ENCODE data around the gene GIMAP2. TPM values are rescaled to one million over a fixed set of nuclear protein-coding genes. Genes with fewer than 3 reads are reported as not detected.

GIMAP2 gene
- total RNA-seq, 1 experiment from 2014 or later: not detected

GRCh38 chr7:150717814-150718420, 32.4 kb downstream of the GIMAP2 start:
- no peak overlapping the region for H4K5ac ChIP-seq (ENCODE audit: insufficient read length, low read depth, low read length)
- Mint-ChIP-seq H3K4me1 (no peaks in the 10 kb centered on the region), H3K27ac (no peak overlapping the region), H3K36me3 (ENCODE audit: insufficient read depth in 1 of 3, low read depth in 3 of 3) (no peaks in the 10 kb centered on the region; a peak in 1 of 7 replicates), H3K9me3 (peaks cover 7 to 23% of the 10 kb centered on the region in 2 experiments), H3K4me3 (no peak overlapping the region), H3K27me3 (ENCODE audit: low read depth) (peaks cover 100% of the 10 kb centered on the region)
- H3K27me3 ChIP-seq (ENCODE audit: insufficient read depth, low read length): peaks cover 4% of the 10 kb centered on the region; the same call in 1 of the 2 replicates
- H3K9me3 ChIP-seq (ENCODE audit: control insufficient read depth, low read depth, low read length): no peaks in the 10 kb centered on the region
- no peak overlapping the region for H4K91ac ChIP-seq (ENCODE audit: insufficient read length, low read depth, low read length)
- no peak overlapping the region for H2AK5ac ChIP-seq (ENCODE audit: insufficient read length, low read length)
- no peak overlapping the region for H4K8ac ChIP-seq (replicated peaks; ENCODE audit: insufficient read length, low read depth, low read length)
- no peak overlapping the region for H2BK20ac ChIP-seq (ENCODE audit: low read depth, low read length, poor library complexity, severe bottlenecking)
- WGBS (ENCODE audit: extremely low coverage, insufficient read length, low lambda C conversion rate): no CpG with 5 or more reads among the region's 4 CpGs
- DNase-seq: no peak
- no peak overlapping the region for H3T11ph ChIP-seq (ENCODE audit: low read length)
- H4K20me1 ChIP-seq (ENCODE audit: control insufficient read depth, insufficient read depth, insufficient read length): no peaks in the 10 kb centered on the region
- no peak overlapping the region for H3K4ac ChIP-seq (ENCODE audit: low read depth, low read length)
- H3K14ac ChIP-seq (ENCODE audit: insufficient read depth, low read length): no peak overlapping the region; the same call in 1 of the 2 replicates
- H3K79me2 ChIP-seq (ENCODE audit: insufficient read depth, low read length): no peaks in the 10 kb centered on the region
- no peak overlapping the region for H3K56ac ChIP-seq (ENCODE audit: insufficient read length, low read depth, low read length)
- H3K9ac ChIP-seq (ENCODE audit: extremely low read depth, insufficient read length, low read length): no peak overlapping the region
- H3K79me1 ChIP-seq (ENCODE audit: insufficient read depth, low read depth, low read length, poor library complexity, severe bottlenecking): no peaks in the 10 kb centered on the region
- no peak overlapping the region for H3K23ac ChIP-seq (ENCODE audit: insufficient read length, low read depth, low read length)
- H3K18ac ChIP-seq (ENCODE audit: insufficient read length, low read depth, low read length): no peak overlapping the region
- H2AFZ ChIP-seq (ENCODE audit: low read length): no peak overlapping the region
- no peak overlapping the region for H2BK12ac ChIP-seq (ENCODE audit: insufficient read length, low read depth, low read length)
- no peaks in the 10 kb centered on the region for H3K4me1 ChIP-seq (ENCODE audit: insufficient read depth, low read length)
- no peak overlapping the region for H3K27ac ChIP-seq (ENCODE audit: insufficient read length, low read depth, low read length)
- H2BK15ac ChIP-seq (ENCODE audit: low read depth, low read length): no peak overlapping the region
- H3K4me2 ChIP-seq (ENCODE audit: insufficient read depth, insufficient read length, low read length): no peak overlapping the region
- no peaks in the 10 kb centered on the region for H3K23me2 ChIP-seq (ENCODE audit: insufficient read length, low read depth, low read length, poor library complexity, severe bottlenecking)
- no peak overlapping the region for H2BK5ac ChIP-seq (ENCODE audit: insufficient read length, low read length)
- no peak overlapping the region for H2BK120ac ChIP-seq (ENCODE audit: low read depth, low read length, poor library complexity, severe bottlenecking)
- TF ChIP-seq CTCF (conservative IDR thresholded peaks at IDR 0.05): no peak
